Measurements from ENCODE around the gene CITED2.

CITED2 gene

GRCh38 chr6:139398658-139399057 lies 24.2 kb upstream of the CITED2 start:
- Mint-ChIP-seq H3K27ac (no peak overlapping the region), H3K36me3 (ENCODE audit: low read depth) (no peaks in the 10 kb centered on the region)

DNA sequence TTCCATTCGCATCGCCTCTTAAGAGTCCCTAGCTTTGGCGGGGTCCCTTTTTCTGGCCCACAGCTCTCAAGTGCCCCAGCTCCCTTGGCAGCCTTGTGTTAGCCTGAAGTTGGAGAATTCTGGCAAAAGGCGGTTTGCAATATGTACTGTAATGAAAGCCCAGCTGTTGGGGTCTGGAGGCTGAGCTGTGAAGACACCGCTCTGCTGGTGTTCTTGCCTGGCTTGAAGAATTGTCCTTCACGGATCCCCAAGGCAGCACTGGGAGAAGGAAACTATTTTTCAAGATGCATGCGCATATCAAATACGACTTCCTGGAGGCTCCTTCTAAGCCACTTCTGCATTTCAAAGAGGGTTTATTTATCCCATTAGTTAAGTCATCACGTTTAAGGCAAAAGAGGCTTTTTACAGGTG lies 21.4 kb upstream of the CITED2 start:
- Mint-ChIP-seq H3K4me1 (peaks cover 8% of the 10 kb centered on the region), H3K9me3 (no peaks in the 10 kb centered on the region), H3K4me3 (no peak overlapping the region), H3K27ac (no peak overlapping the region), H3K27me3 (ENCODE audit: low read depth) (peaks cover 9% of the 10 kb centered on the region), H3K36me3 (ENCODE audit: low read depth) (no peaks in the 10 kb centered on the region)
- TF ChIP-seq, protein P1, sequence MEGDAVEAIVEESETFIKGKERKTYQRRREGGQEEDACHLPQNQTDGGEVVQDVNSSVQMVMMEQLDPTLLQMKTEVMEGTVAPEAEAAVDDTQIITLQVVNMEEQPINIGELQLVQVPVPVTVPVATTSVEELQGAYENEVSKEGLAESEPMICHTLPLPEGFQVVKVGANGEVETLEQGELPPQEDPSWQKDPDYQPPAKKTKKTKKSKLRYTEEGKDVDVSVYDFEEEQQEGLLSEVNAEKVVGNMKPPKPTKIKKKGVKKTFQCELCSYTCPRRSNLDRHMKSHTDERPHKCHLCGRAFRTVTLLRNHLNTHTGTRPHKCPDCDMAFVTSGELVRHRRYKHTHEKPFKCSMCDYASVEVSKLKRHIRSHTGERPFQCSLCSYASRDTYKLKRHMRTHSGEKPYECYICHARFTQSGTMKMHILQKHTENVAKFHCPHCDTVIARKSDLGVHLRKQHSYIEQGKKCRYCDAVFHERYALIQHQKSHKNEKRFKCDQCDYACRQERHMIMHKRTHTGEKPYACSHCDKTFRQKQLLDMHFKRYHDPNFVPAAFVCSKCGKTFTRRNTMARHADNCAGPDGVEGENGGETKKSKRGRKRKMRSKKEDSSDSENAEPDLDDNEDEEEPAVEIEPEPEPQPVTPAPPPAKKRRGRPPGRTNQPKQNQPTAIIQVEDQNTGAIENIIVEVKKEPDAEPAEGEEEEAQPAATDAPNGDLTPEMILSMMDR (IDR thresholded peaks at IDR 0.05; ENCODE audit: unreplicated experiment in 3 of 3) = no peak

More at GRCh38 chr6:139398658-139399057, 24.2 kb upstream of the CITED2 start:
- Mint-ChIP-seq H3K9me3 (no peaks in the 10 kb centered on the region), H3K4me1 (peaks cover 15% of the 10 kb centered on the region), H3K27me3 (ENCODE audit: low read depth) (peaks cover 3% of the 10 kb centered on the region), H3K4me3 (no peak overlapping the region)
- TF ChIP-seq, protein P1 (IDR thresholded peaks at IDR 0.05; ENCODE audit: unreplicated experiment in 3 of 3) = no peak

GRCh38 chr6:139395371-139395770 lies 20.9 kb upstream of the CITED2 start:
- H3K4me1 Mint-ChIP-seq = peaks cover 12% of the 10 kb centered on the region
- no peaks in the 10 kb centered on the region for H3K36me3 Mint-ChIP-seq (ENCODE audit: low read depth)
- H3K9me3 Mint-ChIP-seq = no peaks in the 10 kb centered on the region
- TF ChIP-seq, protein P1 (IDR thresholded peaks at IDR 0.05; ENCODE audit: unreplicated experiment in 3 of 3) = no peak
- no peak overlapping the region for H3K4me3 Mint-ChIP-seq
- peaks cover 9% of the 10 kb centered on the region for H3K27me3 Mint-ChIP-seq (ENCODE audit: low read depth)
- H3K27ac Mint-ChIP-seq = no peak overlapping the region

DNA sequence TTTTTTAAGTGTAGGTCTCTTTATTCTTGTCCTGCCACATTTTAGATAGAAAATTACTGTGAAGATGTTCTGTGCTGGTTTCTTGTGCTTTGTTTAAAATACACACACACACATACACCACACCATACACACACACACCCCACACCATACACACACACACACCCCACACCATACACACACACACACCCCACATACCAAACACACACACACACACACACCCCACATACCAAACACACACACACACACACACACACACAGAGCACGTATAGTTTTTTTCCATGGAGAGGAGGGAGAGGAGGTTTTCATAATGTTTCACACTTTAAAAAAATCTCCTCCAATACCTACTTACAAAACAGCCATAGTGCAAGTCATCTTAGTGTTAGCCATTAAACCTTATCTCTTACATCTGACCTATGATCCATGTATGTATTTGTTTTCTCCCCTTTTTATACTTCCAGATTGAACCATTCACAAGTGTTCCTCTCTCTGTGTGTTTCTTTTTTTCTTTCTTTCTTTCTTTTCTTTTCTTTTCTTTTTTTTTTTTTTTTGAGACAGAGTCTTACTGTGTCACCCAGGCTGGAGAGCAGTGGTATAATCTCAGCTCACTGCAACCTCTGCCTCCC lies 19.7 kb upstream of the CITED2 start:
- Mint-ChIP-seq H3K27me3 (ENCODE audit: low read depth) (peaks cover 9% of the 10 kb centered on the region), H3K27ac (peak overlapping the region in 1 of 3 experiments; percentile 66), H3K4me1 (peaks cover 17% of the 10 kb centered on the region), H3K9me3 (no peaks in the 10 kb centered on the region), H3K36me3 (ENCODE audit: low read depth) (no peaks in the 10 kb centered on the region), H3K4me3 (no peak overlapping the region)
- TF ChIP-seq, protein P1 (IDR thresholded peaks at IDR 0.05; ENCODE audit: unreplicated experiment in 3 of 3) = no peak

DNA sequence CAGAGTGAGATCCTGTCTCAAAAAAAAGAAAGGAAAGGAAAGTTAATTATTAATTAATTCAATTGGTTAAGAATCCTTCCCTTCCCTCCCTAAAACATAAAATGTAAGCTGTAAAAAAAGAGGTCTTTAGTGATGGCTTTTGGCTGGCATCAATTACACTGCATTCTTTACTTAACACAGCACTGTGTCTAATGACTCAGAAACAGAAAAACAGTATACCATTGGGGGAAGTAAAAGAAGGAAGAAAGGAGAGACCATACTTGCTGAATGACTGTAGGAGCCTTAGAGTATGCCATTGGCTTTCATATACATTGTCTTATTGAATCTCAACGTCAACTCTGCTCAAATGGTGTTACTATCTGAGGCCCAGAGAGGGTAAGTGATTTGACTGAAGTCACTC lies 18.3 kb upstream of the CITED2 start:
- TF ChIP-seq, protein P1 (IDR thresholded peaks at IDR 0.05; ENCODE audit: unreplicated experiment in 3 of 3) = no peak
- Mint-ChIP-seq H3K27me3 (ENCODE audit: low read depth) (peaks cover 9% of the 10 kb centered on the region), H3K9me3 (no peaks in the 10 kb centered on the region), H3K36me3 (ENCODE audit: low read depth) (no peaks in the 10 kb centered on the region), H3K4me3 (no peak overlapping the region), H3K27ac (peak overlapping the region in 1 of 3 experiments; percentile 11), H3K4me1 (peaks cover 17% of the 10 kb centered on the region)

- Mint-ChIP-seq H3K36me3 (ENCODE audit: low read depth) (no peaks in the 10 kb centered on the region), H3K4me3 (no peak overlapping the region), H3K27ac (no peak overlapping the region), H3K4me1 (peaks cover 17% of the 10 kb centered on the region), H3K9me3 (no peaks in the 10 kb centered on the region), H3K27me3 (ENCODE audit: low read depth) (peaks cover 9% of the 10 kb centered on the region)
- TF ChIP-seq, protein P1 (IDR thresholded peaks at IDR 0.05; ENCODE audit: unreplicated experiment in 3 of 3) = no peak
Measured at GRCh38 chr6:139391709-139392108, 17.3 kb upstream of the CITED2 start.

Data from nephron (organoid).